ENCODE data around the gene GNAQ. TPM values are rescaled to one million over a fixed set of nuclear protein-coding genes. Genes with fewer than 3 reads are reported as not detected.

GNAQ gene
- total RNA-seq, 1 donor from 2014 or later: 46.7 TPM

GRCh38 chr9:77833561-77834429, 197.8 kb downstream of the GNAQ start:
- Mint-ChIP-seq H3K27ac (no peak overlapping the region), H3K4me3 (no peak overlapping the region), H3K9me3 (no peaks in the 10 kb centered on the region), H3K27me3 (no peaks in the 10 kb centered on the region), H3K4me1 (ENCODE audit: unreplicated experiment) (peaks cover 17% of the 10 kb centered on the region), H3K36me3 (peaks cover under 1% of the 10 kb centered on the region)
- no peak for TF ChIP-seq CTCF (conservative IDR thresholded peaks at IDR 0.05)
- DNase-seq (ENCODE audit: extremely low spot score, unreplicated experiment): no peak

GRCh38 chr9:77832639-77833038, 199.0 kb downstream of the GNAQ start:
- Mint-ChIP-seq H3K9me3 (no peaks in the 10 kb centered on the region), H3K4me1 (ENCODE audit: unreplicated experiment) (peaks cover 17% of the 10 kb centered on the region), H3K36me3 (no peaks in the 10 kb centered on the region), H3K4me3 (no peak overlapping the region), H3K27me3 (no peaks in the 10 kb centered on the region), H3K27ac (no peak overlapping the region)
- no peak for TF ChIP-seq CTCF (conservative IDR thresholded peaks at IDR 0.05)
- DNase-seq (ENCODE audit: extremely low spot score, unreplicated experiment): no peak

GRCh38 chr9:77831781-77832180, 199.8 kb downstream of the GNAQ start:
- peaks cover 21% of the 10 kb centered on the region for H3K4me1 Mint-ChIP-seq (ENCODE audit: unreplicated experiment)
- no peaks in the 10 kb centered on the region for H3K36me3 Mint-ChIP-seq
- no peaks in the 10 kb centered on the region for H3K9me3 Mint-ChIP-seq
- TF ChIP-seq CTCF (conservative IDR thresholded peaks at IDR 0.05): no peak
- no peak overlapping the region for H3K4me3 Mint-ChIP-seq
- H3K27ac Mint-ChIP-seq: no peak overlapping the region
- H3K27me3 Mint-ChIP-seq: no peaks in the 10 kb centered on the region
- DNase-seq (ENCODE audit: extremely low spot score, unreplicated experiment): no peak

- H3K27me3 Mint-ChIP-seq: no peaks in the 10 kb centered on the region
- H3K9me3 Mint-ChIP-seq: no peaks in the 10 kb centered on the region
- H3K27ac Mint-ChIP-seq: no peak overlapping the region
- H3K4me1 Mint-ChIP-seq (ENCODE audit: unreplicated experiment): peaks cover 18% of the 10 kb centered on the region
- TF ChIP-seq CTCF (conservative IDR thresholded peaks at IDR 0.05): no peak
- H3K4me3 Mint-ChIP-seq: no peak overlapping the region
- no peak for DNase-seq (ENCODE audit: extremely low spot score, unreplicated experiment)
- no peaks in the 10 kb centered on the region for H3K36me3 Mint-ChIP-seq
These were observed 200.9 kb downstream of the GNAQ start for GRCh38 chr9:77830618-77831285.

GRCh38 chr9:77829420-77829819, 202.2 kb downstream of the GNAQ start:
- Mint-ChIP-seq H3K27ac (no peak overlapping the region), H3K4me3 (no peak overlapping the region), H3K36me3 (no peaks in the 10 kb centered on the region), H3K9me3 (no peaks in the 10 kb centered on the region), H3K27me3 (no peaks in the 10 kb centered on the region), H3K4me1 (ENCODE audit: unreplicated experiment) (peaks cover 12% of the 10 kb centered on the region)
- no peak for TF ChIP-seq CTCF (conservative IDR thresholded peaks at IDR 0.05)
- no peak for DNase-seq (ENCODE audit: extremely low spot score, unreplicated experiment)

All from type B pancreatic cell (in vitro differentiated cells).